Activated T-cell treated with anti-CD3 and anti-CD28 coated beads, Interleukin-2, amount 50 U/mL, for 4 hours (primary cell): ENCODE results near the gene PRKAG3. TPM values are rescaled to one million over a fixed set of nuclear protein-coding genes. Genes with fewer than 3 reads are reported as not detected.
"Not testable (repeated sequence)": the region's sequence is repeated elsewhere in the genome, so short reads cannot be mapped to it uniquely, and the experiment has no call there.

Source experiments
- ATAC-seq, 2 donors: fragments of 200-7000 bp; cut with Tn5 transposase; one replicate each; pipeline ENCODE4 v1.10.0; 2021
- DNase-seq: peaks from one replicate; pipeline ENCODE4 v3.0.0-alpha.2; 2020
- H3K27me3 Mint-ChIP-seq: one replicate; pipeline ENCODE4 v1.8.0; 2021; ENCODE audit warnings: low read depth, mixed read lengths
- H3K36me3 Mint-ChIP-seq: one replicate; pipeline ENCODE4 v1.8.0; 2022; ENCODE audit warnings: mixed read lengths; ENCODE audit not compliant: insufficient read depth
- H3K4me1 Mint-ChIP-seq: one replicate; pipeline ENCODE4 v1.8.0; 2021; ENCODE audit warnings: low read depth, mixed read lengths
- H3K4me3 Mint-ChIP-seq: one replicate; pipeline ENCODE4 v1.8.0; 2021; ENCODE audit warnings: mild to moderate bottlenecking, moderate library complexity, mixed read lengths
- H3K9me3 Mint-ChIP-seq: one replicate; pipeline ENCODE4 v1.8.0; 2021; ENCODE audit warnings: mixed read lengths
- total RNA-seq, 3 donors: library from RNA; stranded (reverse); gene quantifications; one replicate each; pipeline ENCODE4 v1.2.1, GENCODE V29; 2021

PRKAG3 gene
- total RNA-seq, 3 donors from 2014 or later = not detected

- ATAC-seq (no peak), DNase-seq (no peak)
- H3K4me3 Mint-ChIP-seq = no peak overlapping the region
- H3K9me3 Mint-ChIP-seq = peaks cover 11% of the 10 kb centered on the region
- peaks cover 3% of the 10 kb centered on the region for H3K4me1 Mint-ChIP-seq
- H3K27me3 Mint-ChIP-seq = peaks cover 49% of the 10 kb centered on the region
- peaks cover 9% of the 10 kb centered on the region for H3K36me3 Mint-ChIP-seq
Observed at GRCh38 chr2:218780851-218781690, 50.5 kb downstream of the PRKAG3 start.

- Mint-ChIP-seq H3K36me3 (peaks cover 10% of the 10 kb centered on the region), H3K9me3 (peaks cover 12% of the 10 kb centered on the region), H3K4me3 (no peak overlapping the region), H3K27me3 (peaks cover 43% of the 10 kb centered on the region), H3K4me1 (peaks cover 3% of the 10 kb centered on the region)
- ATAC-seq = no peak
- DNase-seq = no peak
Observed at GRCh38 chr2:218780046-218780445, 51.6 kb downstream of the PRKAG3 start.

GRCh38 chr2:218777276-218777990 is 54.2 kb downstream of the PRKAG3 start:
- ATAC-seq (no peak), DNase-seq (no peak)
- Mint-ChIP-seq H3K9me3 (peaks cover 12% of the 10 kb centered on the region), H3K27me3 (peaks cover 30% of the 10 kb centered on the region), H3K4me3 (no peak overlapping the region), H3K4me1 (peaks cover 3% of the 10 kb centered on the region), H3K36me3 (peaks cover 14% of the 10 kb centered on the region)

GRCh38 chr2:218776488-218776887 is 55.1 kb downstream of the PRKAG3 start:
- Mint-ChIP-seq H3K4me1 (peaks cover 2% of the 10 kb centered on the region), H3K27me3 (peaks cover 27% of the 10 kb centered on the region), H3K9me3 (peaks cover 12% of the 10 kb centered on the region), H3K36me3 (peaks cover 20% of the 10 kb centered on the region), H3K4me3 (no peak overlapping the region)
- ATAC-seq = no peak
- no peak for DNase-seq

GRCh38 chr2:218773881-218774280 is 57.7 kb downstream of the PRKAG3 start:
- peaks cover 12% of the 10 kb centered on the region for H3K9me3 Mint-ChIP-seq
- H3K4me3 Mint-ChIP-seq = no peak overlapping the region
- ATAC-seq (no peak), DNase-seq (no peak)
- H3K4me1 Mint-ChIP-seq = no peaks in the 10 kb centered on the region
- H3K36me3 Mint-ChIP-seq = peaks cover 22% of the 10 kb centered on the region
- H3K27me3 Mint-ChIP-seq = peaks cover 3% of the 10 kb centered on the region

- peaks cover 22% of the 10 kb centered on the region for H3K36me3 Mint-ChIP-seq
- peaks cover 12% of the 10 kb centered on the region for H3K9me3 Mint-ChIP-seq
- H3K27me3 Mint-ChIP-seq, DNase-seq, H3K4me1 Mint-ChIP-seq, ATAC-seq, H3K4me3 Mint-ChIP-seq: not testable (repeated sequence)
Observed at GRCh38 chr2:218772759-218773158, 58.8 kb downstream of the PRKAG3 start.

Other genes with a start within 250 kb of the PRKAG3 start
- gene PLCD4, start 223.9 kb downstream of the PRKAG3 start, total RNA-seq = under 1 TPM in 2 of 3 donors, not detected in 1; 0.05 to 0.40 TPM
- gene ZNF142, start 172.2 kb downstream of the PRKAG3 start, total RNA-seq = 10 to 100 TPM; 68.5 to 75.5 (median 70.5) TPM
- 100 to 1,000 TPM in 1 of 3 donors, 10 to 100 TPM in 2; 94.1 to 106 (median 97.4) TPM for gene BCS1L, start 172.1 kb downstream of the PRKAG3 start, total RNA-seq
- 10 to 100 TPM; 25.6 to 34.6 (median 32.7) TPM for gene RNF25, start 159.8 kb downstream of the PRKAG3 start, total RNA-seq
- gene STK36, start 159.7 kb downstream of the PRKAG3 start, total RNA-seq = 10 to 100 TPM; 15.7 to 18.3 (median 15.7) TPM
- 10 to 100 TPM; 44.2 to 53.0 (median 52.5) TPM for gene TTLL4, start 121.0 kb downstream of the PRKAG3 start, total RNA-seq
- under 1 TPM; 0.14 to 0.26 (median 0.15) TPM for gene CYP27A1, start 49.7 kb downstream of the PRKAG3 start, total RNA-seq
- under 1 TPM in 1 of 3 donors, not detected in 2; 0.11 TPM for gene WNT6, start 28.0 kb upstream of the PRKAG3 start, total RNA-seq
- 1 to 10 TPM; 1.4 to 2.7 (median 2.3) TPM for gene WNT10A, start 49.0 kb upstream of the PRKAG3 start, total RNA-seq
- not detected for gene CDK5R2, start 127.9 kb upstream of the PRKAG3 start, total RNA-seq
- not detected for gene FEV, start 153.4 kb upstream of the PRKAG3 start, total RNA-seq
- gene CRYBA2, start 161.6 kb upstream of the PRKAG3 start, total RNA-seq = not detected
- gene CFAP65, start 209.7 kb upstream of the PRKAG3 start, total RNA-seq = not detected
- gene IHH, start 229.1 kb upstream of the PRKAG3 start, total RNA-seq = under 1 TPM in 1 of 3 donors, not detected in 2; 0.28 TPM